GM19043 (cell line): ENCODE measurements around the gene KRTAP3-3.

ENCODE experiments used
- ATAC-seq: cut with Tn5 transposase; IDR thresholded peaks from one replicate; pipeline ENCODE4 v1.9.1; 2021; ENCODE audit warnings: low read depth; ENCODE audit not compliant: unreplicated experiment

KRTAP3-3 gene

DNA sequence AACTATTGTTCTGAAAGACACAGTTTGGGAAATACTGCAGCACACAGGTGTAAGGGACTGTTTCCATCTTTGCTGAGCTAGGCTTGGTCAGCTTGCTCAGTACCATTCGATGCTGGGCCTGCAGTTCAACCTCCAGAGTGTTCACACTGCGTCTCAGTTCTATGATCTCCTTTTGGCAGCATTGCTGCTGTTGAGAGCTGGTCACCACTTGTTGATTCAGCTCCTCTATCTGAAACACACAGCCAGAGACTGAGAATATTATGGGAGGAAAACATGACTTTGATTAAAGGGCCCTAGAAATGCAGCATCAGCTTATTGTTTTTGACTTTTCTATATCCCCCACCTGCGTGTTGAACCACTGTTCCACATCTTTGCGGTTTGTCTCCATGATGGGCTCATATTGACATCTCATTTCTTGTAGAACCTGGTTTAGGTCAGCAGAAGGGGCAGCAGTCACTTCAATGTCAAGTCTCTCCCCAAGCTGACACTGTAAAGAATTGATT is 31.9 kb downstream of the KRTAP3-3 start:
- no peak for ATAC-seq

DNA sequence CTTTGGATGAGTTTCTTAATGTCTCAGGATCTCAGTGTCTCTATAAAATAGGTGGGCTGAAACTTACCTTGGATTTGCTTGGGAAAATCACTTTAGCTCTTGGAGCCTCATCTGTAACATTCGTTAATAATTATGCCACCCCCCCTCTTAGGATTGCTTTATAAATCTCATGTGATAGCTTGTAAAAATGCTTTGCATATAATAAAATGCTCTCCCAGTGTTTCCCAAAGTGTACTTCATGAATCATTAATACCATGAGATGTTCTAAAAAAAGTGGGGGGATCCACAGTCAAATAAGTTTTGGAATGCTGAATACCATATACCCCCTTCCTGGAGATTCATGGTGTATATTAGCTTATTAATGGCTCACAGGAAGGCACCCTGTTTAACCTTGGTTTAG is 32.4 kb downstream of the KRTAP3-3 start:
- no peak for ATAC-seq

DNA sequence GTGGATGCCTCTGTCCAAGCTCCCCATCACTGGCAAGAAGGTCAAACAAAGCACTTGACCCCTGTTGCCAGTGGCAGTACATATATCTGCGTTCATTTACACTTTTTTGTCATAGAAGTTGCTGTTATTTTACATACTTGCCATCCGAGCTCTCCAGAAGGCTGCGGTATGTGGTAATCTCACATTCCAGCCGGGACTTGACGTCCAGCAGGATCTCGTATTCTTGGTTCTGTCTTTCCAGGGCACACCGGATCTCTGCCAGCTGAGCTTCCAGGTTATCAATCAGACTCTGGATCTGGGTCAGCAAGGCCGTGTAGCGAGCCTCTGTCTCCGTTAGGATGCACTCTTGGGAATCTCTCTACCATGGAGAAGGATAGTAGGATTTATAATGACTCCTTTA is 33.8 kb downstream of the KRTAP3-3 start:
- ATAC-seq, result no peak

DNA sequence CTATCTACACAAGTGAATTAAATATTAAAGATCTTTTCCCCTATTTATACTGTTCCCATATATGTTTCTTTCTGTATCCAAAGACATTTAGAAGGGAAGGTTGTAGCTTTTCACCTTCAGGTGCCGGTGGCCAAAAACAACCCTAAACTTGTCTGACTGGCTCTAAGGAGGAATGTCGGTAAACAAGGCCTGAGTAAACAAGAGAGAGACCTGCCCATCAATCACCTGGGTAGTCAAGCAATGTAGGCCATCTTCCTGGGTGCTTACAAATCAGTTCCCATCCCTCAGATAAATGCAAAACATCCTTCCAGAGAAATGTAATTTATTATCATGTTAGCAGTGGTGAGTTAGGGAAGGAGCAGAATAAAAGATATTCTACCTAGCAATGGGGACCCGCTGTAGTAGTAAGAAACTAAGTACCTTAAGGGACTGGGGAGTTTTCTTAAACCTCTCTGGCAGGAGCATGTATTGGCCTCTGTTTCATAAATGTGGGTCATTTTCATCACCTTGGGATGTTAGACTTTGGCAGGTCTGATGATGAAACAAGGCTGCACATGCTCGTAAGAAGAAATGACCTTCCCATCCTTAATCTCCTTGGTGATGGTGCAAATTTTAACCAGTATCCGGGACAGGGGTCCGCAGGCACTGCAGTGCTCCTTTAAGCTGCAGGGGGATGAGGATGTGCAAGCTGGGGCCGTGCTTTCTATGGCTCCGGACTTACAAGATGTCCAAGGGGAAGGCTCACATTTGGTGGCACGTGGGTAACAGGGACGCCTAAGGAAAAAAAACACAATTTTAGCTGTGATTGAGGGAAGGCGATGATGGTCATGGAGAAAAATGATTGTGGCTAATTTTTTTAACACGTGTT is 35.6 kb downstream of the KRTAP3-3 start:
- ATAC-seq, result no peak

DNA sequence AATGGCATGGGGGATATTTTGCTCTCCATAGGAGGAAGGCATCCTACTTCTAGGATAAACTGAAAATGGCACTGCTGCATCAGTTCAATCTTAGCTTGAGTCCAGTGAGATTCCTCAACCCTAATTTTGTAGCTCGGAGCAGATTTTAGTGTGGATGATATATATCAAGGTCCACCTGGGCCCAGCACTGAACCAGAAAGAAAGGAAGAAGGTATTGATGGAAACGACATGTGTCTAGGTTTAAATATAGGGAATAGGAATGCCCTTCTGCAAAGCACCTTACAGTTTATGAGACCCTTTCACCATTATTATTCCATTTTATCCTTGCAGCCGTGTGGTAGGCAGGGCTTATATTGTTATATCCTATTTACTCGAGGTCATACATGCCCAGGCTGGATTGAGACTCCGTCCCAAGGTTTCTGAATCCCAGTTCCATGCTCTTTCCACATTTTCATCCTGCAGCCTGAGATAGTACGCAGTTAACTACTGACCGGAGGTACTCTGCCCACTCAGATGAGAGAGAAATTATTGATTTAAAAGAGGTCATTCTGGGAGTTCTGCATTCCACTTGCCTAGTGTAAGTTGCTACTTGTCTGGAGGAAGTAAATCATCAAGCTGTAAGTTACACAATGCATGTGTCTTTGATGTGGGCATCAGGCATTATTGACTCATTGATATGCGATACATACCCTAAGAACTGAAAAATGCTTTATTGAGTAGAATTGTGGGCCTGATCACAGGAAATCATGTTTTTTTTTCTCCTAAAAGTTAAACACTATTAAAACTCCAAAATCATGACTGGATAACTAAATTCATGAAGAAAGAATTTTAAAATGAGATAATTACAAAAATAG is 37.3 kb downstream of the KRTAP3-3 start:
- ATAC-seq, result no peak

DNA sequence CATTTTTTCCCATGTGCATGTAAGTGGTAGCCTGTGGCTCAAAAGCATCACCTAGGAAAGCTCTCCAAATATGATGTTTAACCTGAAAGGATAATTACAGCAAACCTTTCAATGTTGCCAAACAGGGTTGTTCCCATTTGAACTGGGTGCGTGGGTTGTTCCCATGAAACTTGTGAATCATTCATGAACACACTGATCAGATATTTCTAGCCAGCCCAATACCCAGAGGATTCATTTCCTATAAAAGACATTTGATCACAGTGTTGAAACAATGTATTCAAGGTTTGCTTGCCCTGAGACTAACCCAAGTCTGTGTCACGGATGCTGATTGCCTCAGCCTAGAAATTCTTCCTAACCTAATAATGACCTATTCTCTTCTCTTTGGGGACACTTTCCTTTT is 40.1 kb downstream of the KRTAP3-3 start:
- ATAC-seq, result no peak

DNA sequence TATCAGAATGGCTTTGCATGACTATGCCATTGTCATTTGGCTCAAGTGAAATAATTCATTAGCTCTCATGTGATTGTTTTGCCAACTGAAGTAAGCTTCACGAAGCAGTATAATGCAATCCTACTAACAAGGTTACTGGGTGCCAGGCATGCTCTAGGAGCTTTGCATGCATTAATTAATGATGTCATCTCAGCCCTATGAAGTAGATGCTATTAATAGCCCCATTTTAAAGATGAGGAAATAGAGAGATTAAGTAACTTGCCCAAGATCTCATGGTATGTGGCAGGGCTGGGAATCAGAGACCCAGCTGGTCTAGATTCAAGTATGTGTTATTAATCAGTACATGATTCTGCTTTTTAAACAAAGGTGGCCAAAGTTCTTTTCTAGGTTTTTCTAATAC is 41.3 kb downstream of the KRTAP3-3 start:
- ATAC-seq, result no peak

DNA sequence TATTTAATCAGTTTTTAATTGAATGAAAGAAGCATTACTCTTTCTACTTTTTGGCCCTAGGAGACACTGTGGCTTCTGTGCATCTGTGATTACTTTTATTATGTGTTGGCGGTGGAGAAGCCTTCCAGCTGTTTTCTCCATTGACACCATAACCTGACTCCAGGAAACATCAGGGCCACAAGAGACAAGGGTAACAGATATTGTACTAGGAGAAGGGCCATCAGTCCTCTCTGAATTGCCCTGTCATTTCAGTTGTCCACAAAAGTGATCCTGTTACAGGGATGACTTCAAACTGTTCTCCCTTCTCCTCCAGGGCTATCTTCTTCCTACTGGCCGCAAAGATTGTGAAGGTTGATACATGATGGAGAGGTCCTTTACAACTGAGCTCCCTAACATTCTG is 41.8 kb downstream of the KRTAP3-3 start:
- ATAC-seq, result no peak

DNA sequence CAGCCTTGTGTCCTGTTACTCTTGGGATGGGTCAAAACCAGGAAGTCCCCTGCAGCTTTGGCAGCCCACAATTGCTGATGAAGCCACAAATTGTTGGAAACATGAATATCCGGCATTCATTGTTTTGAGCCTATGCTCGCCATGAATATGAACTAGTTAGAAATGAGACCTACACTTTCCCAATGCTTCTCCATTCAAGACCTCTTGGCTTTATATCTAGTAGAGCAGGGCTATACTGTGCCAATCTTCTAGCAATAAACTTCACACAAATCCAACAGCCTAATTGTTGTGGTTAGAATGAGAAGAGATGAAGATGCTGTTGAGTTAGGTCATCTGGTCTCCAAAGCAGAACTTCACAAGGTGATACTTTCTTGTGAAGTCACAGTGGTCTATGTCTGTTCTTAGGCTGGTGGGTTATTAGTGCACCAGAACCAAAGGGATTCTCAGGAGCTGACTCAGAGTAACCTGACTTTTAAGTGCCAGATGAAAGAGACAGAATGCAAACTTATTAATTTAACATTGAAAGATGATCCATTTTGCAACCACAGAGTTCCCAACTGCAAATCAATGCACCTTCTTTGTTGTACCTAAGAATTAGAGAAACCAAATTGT is 42.8 kb downstream of the KRTAP3-3 start:
- ATAC-seq, result no peak

DNA sequence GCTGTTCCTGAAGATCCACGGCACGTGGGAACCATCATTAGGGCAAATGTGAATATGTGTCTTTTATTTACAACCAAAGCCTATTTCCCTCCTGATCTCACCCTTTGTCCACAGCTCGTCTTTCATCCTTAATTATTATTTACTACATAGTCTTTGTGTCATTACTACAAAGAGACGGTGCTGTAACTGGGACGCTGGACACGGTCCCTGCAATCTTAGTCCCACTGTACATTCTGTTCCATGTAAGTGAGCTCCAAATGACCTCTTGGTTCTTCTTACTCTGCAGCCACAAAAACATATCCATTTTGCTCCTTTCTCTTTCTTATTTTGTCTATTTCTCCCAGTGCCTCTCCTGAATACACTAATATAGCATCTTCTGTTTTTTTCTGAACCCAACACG is 43.8 kb downstream of the KRTAP3-3 start:
- ATAC-seq, result no peak

DNA sequence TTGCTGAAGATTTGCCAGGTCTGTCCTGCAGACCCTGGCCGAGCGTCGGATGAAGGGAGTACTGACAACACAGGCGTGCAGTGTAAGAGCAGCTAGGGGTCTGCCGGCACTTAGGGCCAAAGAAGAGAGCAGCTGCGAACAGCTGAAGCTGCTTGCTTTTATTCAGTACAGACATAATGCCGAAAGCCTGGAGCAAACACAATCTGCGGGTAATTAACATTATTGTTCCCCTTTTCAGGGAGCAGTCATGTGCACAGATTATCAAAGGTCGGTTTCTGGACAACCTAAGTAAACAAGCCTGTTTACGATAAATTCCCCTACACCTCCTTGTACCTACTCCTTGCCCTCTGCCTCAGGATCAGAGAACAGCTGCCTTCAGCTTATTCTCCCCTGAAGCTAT is 44.5 kb downstream of the KRTAP3-3 start:
- no peak for ATAC-seq

DNA sequence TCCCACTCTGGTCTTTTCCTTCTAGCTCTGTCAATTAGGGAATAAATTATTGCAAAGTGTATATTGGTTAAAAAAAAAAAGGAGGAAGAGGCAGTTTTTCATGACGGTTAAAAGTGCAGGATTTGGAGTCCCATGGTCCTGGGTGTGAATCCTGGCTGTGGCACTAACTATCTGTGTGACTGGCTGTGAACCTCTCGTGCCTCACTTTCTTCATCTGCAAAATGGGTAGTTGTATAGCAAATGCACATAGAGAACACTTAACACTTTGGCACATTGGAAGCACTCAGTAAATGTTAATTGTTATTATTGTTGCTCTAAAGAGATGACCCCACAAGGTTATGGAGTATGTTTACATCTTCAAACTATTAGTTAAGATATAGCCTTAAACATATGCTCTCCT is 46.0 kb downstream of the KRTAP3-3 start:
- ATAC-seq, result no peak

DNA sequence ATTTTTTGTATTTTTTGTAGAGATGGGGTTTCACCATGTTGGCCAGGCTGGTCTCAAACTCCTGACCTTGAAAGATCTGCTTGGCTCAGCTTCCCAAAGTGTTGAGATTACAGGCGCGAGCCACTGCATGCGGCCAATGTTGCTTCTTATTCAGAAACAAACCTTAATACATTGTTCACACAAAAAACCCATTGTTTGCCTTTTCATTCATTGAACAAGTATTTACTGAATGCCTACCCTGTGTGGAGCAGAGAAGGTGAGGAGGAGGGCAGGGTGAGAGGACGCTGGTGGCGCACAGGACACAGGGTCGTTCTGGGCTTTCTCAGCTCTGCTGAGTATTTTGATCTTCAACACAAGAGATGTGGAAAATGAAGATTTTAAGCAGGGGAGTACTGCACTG is 48.5 kb downstream of the KRTAP3-3 start:
- no peak for ATAC-seq

DNA sequence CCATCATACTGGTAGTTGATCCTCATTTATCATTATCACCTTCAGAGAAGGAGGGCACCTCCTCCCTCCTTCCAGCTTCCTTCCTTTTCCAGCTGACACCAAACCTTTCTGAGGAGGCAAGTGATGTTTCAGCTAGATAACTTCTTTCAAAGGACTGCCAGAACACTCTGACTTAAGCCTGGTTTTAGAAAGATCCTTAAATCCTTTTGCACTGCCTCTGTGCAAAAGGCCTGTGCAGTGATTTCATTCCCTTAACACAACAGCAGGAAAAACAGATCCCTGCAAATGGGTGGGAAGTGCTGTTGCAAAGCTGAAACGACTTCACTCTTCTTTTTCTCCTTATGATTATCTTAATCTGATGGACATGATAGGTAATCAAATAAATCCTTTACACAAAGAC is 49.4 kb downstream of the KRTAP3-3 start:
- no peak for ATAC-seq
